NCI-H526 treated with DMSO at 0.1 percent for 48 hours (cell line): Measurements from ENCODE around the gene TBC1D24.
"Not testable (repeated sequence)": the region's sequence is repeated elsewhere in the genome, so short reads cannot be mapped to it uniquely, and the experiment has no call there.

ENCODE experiments used
- DNase-seq: peaks from one replicate; lab custom pipeline; 2025; lab: John Stamatoyannopoulos, UW

The TBC1D24 gene

GRCh38 chr16:2533142-2533755 lies 58.3 kb downstream of the TBC1D24 start:
- DNase-seq: not testable (repeated sequence)

DNA sequence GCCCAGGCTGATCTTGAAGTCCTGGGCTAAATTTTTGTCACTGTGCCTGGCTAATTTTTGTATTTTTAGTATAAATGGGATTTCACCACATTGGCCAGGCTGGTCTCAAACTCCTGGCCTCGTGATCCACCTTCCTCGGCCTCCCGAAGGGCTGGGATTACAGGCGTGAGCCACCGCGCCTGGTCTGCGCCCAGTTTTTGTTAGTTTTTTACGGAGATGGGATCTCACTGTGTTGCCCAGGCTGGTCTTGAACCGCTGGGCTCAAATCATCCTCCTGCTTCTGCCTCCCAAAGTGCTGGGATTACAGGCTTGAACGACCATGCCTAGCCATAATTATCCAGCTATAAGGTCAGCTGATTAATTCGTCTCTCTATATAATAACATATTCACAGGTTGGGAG lies 59.0 kb downstream of the TBC1D24 start:
- no peak for DNase-seq

GRCh38 chr16:2534335-2534734 lies 59.4 kb downstream of the TBC1D24 start:
- not testable (repeated sequence) for DNase-seq

GRCh38 chr16:2535625-2536013 lies 60.7 kb downstream of the TBC1D24 start:
- no peak for DNase-seq

DNA sequence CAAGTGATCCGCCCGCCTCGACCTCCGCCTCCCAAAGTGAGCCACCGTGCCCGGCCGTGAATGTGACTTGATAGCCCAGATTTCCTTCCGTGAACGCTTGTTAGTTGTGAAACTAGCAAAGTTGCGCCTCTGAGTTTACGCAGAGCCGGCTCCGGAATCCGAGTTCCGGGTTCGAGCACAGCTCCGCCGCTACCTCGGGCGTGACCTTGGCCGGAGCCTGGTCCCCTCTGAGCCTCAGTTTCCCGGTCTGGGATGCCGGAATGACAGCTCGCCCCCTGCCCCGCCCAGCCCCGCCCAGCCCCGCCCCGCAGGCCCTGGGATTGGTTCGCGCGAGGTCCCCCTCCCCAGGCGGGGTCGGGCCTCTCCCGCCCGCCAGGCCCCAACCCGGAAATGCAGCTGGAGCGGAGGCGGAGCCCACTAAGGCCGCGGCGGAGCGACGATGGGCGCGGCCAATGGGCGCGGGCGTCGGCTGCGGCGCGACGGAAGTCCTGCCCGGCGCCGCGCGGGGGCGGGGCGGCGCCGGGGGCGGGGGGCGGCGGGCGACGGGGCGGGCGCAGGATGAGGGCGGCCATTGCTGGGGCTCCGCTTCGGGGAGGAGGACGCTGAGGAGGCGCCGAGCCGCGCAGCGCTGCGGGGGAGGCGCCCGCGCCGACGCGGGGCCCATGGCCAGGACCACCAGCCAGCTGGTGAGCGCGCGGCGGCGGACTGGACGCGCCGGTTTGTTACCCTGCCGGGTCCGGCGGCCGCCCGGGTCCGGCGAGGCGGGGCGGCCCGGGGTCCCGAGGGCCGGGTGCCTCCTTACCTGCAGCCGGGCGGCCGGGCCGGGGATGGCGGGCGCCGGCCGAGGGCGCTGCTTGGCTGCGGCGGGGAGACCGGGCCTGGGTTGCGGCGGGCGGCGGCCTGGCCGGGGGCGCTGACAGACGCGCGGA lies 62.8 kb downstream of the TBC1D24 start, which contains the start of gene PDPK1:
TSS of gene PDPK1 (plus strand) at position 571 of the 929 bp plus-strand sequence. CDS start at position 663, 92 bp downstream.
- peak; percentile 65 for DNase-seq

- DNase-seq: not testable (repeated sequence)
Measured at GRCh38 chr16:2539192-2539844, 64.4 kb downstream of the TBC1D24 start.

DNA sequence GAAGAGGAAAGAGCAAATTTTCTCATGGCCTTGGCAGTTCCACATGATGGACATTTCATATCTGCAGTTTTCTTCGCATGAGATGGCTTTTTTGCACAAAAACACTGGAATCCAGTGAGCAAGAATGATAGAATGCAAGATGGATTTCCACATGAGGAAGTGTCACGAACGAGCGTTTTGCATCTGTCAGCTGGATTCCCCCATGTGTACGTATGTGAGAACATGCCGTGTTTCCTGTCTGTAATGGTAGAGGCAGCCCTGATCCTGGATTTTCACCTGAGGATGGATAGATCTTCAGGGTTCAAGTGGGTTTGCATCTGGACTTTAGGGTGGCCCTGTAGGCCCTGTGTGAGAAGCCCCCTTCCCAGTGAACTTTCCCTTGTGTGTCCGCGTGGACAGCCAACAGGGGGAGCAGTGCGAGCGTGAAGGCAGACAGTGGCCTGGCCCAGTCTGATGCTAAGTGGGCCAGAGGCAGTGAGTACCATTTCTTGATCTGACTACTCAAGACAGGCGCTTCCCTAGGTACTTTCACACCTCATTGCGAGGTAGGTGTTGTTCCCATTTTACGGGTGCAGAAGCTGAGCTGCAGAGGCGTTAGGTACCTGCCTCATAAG lies 65.0 kb downstream of the TBC1D24 start:
- DNase-seq: not testable (repeated sequence)

- not testable (repeated sequence) for DNase-seq
Measured at GRCh38 chr16:2540912-2541311, 66.0 kb downstream of the TBC1D24 start.

GRCh38 chr16:2541409-2541808 lies 66.5 kb downstream of the TBC1D24 start:
- not testable (repeated sequence) for DNase-seq

DNA sequence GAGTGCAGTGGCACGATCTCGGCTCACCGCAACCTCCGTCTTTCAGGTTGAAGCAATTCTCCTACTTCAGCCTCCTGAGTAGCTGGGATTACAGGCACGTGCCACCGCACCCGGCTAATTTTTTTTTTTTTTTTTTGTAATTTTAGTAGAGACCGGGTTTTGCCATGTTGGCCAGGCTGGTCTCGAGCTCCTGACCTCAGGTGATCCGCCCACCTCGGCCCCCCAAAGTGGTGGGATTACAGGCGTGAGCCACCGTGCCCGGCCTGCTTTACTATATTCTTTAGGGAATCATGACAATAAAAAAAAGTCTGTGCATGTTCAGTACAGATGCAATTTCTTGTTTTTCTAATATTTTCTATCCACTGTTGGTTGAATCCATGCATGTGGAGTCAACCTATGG lies 68.8 kb downstream of the TBC1D24 start:
- not testable (repeated sequence) for DNase-seq

DNA sequence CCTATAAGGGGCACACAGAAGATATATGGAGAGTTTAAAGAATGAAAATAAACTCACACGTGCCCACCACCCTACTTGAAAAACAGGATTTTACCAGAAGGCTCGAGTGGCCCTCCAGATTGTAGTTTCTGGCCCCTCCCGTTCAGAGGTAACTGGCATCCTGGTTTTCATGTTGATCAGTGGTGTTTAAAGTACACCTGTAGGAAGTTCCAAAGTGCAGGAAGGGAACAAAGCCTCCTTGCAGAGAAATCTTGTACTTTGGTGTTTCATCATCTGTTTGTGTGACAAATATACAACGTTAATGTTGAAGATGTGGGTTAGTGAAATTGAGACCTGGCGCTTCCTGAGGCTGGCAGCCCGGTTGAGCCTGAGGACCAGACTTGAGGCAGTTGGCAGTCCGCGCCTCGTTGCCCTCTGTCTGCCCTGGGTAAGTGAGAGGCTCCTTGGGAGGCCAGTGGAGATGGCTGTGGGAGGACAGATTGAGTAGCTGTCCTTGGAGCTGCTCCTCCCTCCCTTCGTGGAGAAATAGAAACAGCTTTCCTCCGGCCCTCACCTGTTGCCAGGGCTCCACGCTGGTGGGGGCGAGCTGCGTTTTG lies 75.5 kb downstream of the TBC1D24 start:
- DNase-seq: not testable (repeated sequence)

DNA sequence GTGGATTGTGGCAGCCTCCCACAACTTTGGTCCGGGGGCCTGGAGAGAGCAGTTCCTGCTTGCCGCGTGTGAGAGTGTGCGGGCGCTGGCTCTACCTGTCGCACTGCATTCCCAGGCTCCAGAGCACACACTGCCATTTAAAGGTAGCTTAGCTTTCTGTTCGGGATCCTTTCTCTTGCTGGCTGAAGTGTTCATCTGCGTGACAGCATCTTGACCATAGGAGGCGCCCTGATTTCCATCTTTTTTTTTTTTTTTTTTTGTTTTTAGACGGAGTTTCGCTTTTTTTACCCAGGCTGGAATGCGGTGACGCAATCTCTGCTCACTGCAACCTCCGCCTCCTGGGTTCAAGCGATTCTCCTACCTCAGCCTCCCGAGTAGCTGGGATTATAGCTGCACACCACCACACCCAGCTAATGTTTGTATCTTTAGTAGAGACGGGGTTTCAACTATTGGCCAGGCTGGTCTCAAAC lies 76.5 kb downstream of the TBC1D24 start:
- not testable (repeated sequence) for DNase-seq

DNA sequence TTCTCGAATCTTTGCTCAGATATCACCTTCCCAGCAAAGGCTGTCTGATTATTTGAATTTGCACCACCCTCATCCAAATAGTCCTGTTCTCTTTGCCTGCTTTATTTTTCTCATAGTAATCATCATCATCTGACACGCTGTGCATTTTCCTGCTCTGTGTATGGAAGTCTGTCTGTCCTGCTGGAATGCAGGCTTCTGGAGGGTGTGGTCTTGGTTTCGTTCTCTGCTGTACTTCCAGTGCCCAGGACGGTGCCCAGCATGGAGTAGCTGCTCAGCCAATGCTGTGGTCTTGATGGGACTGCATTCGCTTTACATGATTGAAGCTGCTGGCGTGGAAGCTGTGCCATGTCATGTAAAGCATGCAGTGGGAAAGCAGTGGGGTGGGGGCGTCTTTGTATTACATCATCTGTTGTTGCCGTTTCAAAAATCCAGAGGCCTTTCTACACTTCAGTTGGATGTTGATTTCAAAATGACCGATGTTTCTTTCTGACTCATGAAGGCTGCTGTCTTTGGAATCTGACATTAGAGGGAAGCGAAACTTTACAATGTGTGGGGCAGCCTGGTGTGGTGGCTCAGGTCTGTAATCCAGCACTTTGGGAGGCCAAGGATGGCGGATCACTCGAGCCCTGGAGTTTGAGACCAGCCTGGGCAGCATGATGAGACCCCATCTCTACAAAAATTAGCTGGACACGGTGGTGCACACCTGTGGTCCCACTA lies 79.9 kb downstream of the TBC1D24 start:
- DNase-seq: not testable (repeated sequence)
